GM21825 (cell line): Measurements from ENCODE around the gene FFAR4.
"Not testable (repeated sequence)": the region's sequence is repeated elsewhere in the genome, so short reads cannot be mapped to it uniquely, and the experiment has no call there.

Experiments used
- ATAC-seq: cut with Tn5 transposase; IDR thresholded peaks from one replicate; pipeline ENCODE4 v1.9.1; 2021; ENCODE audit warnings: mild to moderate bottlenecking, moderate library complexity; ENCODE audit not compliant: unreplicated experiment

The FFAR4 gene

DNA sequence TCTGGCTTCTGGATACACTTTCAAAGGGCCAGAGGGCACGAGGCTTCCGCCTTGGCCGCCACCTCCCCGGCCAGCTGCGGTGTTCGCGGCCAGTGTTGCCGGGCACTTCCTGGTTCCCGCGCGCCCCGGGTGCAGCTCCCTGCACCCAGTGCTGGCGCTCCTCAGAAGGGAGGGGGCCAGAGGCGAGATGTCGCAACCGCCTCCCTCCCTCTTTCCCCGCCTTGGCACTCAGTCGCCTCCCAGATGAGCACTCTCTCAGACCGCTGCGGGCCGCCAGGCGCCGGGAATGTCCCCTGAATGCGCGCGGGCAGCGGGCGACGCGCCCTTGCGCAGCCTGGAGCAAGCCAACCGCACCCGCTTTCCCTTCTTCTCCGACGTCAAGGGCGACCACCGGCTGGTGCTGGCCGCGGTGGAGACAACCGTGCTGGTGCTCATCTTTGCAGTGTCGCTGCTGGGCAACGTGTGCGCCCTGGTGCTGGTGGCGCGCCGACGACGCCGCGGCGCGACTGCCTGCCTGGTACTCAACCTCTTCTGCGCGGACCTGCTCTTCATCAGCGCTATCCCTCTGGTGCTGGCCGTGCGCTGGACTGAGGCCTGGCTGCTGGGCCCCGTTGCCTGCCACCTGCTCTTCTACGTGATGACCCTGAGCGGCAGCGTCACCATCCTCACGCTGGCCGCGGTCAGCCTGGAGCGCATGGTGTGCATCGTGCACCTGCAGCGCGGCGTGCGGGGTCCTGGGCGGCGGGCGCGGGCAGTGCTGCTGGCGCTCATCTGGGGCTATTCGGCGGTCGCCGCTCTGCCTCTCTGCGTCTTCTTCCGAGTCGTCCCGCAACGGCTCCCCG lies at the start of gene FFAR4:
TSS of gene FFAR4 (plus strand) at position 231 of the 842 bp plus-strand sequence. CDS start at position 287, 56 bp downstream.
- no peak for ATAC-seq

DNA sequence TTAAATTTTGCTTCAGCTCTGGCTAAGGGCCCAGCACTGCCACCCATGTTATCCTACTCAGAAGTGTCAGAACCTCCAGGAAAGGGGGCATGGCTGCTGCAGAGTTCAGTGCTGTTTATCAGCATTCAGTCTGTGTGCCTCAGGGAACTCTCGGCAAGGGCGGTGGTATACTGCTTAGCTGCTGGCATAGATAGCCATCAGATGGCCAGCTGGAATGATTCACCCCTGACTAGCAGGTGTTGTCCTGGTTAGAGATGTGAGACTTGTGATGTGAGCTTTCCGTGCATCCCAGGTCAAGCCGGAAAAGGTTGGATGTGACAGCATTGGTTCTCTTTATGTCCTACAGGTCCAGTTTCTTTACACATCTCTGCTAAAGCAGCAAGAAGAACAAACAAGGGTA lies 47.9 kb upstream of the FFAR4 start:
- ATAC-seq, result no peak

DNA sequence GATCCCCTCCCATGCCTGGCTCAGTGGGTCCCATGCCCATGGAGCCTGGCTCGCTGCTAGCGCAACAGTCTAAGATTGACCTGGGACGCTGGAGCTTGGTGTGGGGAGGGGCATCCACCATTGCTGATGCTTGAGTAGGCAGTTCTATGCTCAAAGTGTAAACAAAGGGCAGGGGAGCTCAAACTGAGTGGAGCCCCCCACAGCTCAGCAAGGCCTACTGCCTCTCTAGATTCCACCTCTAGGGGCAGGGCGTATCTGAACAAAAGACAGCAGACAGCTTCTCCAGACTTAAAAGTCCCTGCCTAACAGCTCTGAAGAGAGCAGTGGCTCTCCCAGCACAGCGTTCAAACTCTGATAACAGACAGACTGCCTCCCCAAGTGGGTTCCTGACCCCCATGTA lies 31.2 kb upstream of the FFAR4 start:
- ATAC-seq, result no peak

DNA sequence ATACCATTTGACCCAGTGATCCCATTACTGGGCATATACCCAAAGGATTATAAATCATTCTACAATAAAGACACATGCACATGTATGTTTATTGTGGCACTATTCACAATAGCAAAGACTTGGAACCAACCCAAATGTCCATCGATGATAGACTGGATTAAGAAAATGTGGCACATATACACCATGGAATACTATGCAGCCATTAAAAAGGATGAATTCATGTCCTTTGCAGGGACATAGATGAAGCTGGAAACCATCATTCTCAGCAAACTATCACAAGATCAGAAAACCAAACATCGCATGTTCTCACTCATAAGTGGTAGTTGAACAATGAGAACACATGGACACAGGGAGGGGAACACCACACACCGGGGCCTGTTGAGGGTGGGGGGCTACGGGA lies 25.6 kb upstream of the FFAR4 start:
- not testable (repeated sequence) for ATAC-seq

- ATAC-seq, result no peak
These were observed 24.8 kb upstream of the FFAR4 start for GRCh38 chr10:93541402-93542357.

- ATAC-seq, result no peak
These were observed 24.1 kb upstream of the FFAR4 start for GRCh38 chr10:93542358-93542791.

- ATAC-seq, result not testable (repeated sequence)
These were observed 19.5 kb upstream of the FFAR4 start for GRCh38 chr10:93546995-93547394.

DNA sequence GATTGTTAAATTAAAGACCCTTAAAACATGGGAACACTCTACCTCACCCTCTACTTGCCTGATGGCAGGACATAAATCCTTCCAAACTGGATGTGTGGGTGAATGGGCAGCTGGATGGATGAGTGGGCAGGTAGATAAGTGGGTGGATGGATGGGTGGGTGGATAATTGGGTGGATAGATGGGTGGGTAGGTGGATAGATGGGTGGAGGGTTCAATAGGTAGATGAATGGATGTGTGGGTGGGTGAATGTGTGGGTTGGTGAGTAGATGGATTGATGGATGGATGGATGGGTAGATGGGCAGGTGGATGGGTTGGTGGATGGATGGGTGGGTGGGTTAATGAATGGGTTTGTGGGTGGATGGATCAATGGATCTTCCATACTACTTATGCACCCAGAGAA lies 18.9 kb upstream of the FFAR4 start:
- ATAC-seq, result no peak

DNA sequence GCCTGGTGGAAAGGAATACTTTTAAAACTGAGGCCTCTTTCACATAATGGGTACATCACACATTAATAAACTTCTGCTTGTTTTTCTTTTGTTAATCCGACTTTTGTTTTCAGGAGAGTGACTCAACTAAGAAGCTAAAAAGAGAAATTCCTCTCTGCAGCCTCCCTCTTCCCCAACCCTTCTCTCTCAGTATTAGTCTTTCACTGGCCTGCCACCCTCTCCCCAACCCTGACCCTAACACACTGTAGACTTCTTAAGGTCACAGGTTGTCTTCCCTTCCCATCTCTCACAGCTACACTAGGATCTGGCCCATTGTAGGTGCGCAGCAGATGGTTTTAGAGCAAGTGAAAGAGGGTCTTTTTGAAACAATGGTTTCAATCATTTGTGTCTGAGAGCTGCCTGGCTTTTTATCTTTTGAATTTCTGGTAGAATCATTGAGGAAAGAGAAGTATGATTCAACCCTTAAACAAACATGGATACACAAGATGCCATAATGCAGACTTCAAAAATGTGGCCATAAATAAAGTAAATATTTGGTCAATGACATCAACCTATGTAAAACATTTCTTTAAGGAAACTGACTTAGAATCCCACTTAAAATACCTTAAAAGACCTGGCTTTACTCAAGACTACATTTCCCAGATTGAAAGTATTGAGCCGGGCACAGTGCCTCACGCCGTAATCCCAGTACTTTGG lies 17.9 kb upstream of the FFAR4 start:
- ATAC-seq, result no peak

GRCh38 chr10:93550606-93551005 lies 15.9 kb upstream of the FFAR4 start:
- no peak for ATAC-seq

GRCh38 chr10:93552780-93553179 lies 13.7 kb upstream of the FFAR4 start:
- no peak for ATAC-seq

GRCh38 chr10:93553482-93554315 lies 12.8 kb upstream of the FFAR4 start:
- no peak for ATAC-seq

- no peak for ATAC-seq
These were observed 12.2 kb upstream of the FFAR4 start for GRCh38 chr10:93554316-93554663.

- ATAC-seq, result no peak
These were observed 11.6 kb upstream of the FFAR4 start for GRCh38 chr10:93554760-93555432.

DNA sequence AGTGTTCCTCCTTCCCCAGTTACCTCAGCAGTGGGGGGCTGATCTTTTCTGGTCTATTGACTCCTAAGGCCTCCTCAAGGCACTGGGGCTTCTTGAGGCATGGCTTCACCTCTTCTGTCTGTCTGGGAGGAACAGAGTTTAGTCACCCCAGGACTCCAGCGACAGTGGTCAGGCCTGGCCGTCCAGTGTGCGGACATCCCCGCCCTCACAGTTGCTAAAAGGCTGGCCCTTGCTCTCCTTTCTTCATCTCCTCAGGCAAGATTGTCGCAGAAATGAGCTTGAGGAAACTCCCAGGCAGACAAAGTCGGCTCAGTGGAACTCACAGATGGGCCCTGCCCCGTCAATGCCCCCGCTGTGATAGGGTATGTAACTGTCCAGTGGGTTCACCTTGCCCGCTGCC lies 7.0 kb upstream of the FFAR4 start:
- no peak for ATAC-seq

GRCh38 chr10:93560541-93560940 lies 5.9 kb upstream of the FFAR4 start:
- no peak for ATAC-seq

GRCh38 chr10:93565446-93565845 lies 1.0 kb upstream of the FFAR4 start:
- no peak for ATAC-seq

- no peak for ATAC-seq
These were observed 1.0 kb downstream of the FFAR4 start for GRCh38 chr10:93567277-93568104.

DNA sequence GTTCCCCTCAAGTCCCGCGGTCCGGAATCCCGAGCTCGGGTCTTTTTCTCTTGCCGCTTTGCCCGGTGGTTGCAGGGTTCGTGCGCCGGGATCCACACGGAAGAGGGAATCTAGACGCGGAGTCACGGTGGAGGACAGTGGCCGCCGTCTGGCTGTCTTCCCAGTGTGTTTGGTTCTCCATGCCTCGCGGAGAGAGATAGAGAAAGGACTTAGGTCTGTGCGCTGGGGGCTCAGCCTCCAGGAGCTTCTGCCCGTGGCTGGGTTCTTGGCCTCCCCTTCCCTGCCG lies 1.6 kb downstream of the FFAR4 start:
- no peak for ATAC-seq
